Measurements from ENCODE around the gene GYS1.

The GYS1 gene

GRCh38 chr19:48988860-48989259 lies 4.2 kb downstream of the GYS1 start:
- DNase-seq (ENCODE audit: low read depth, low spot score) = no peak

GRCh38 chr19:48988286-48988685 lies 4.8 kb downstream of the GYS1 start:
- DNase-seq (ENCODE audit: low read depth, low spot score) = no peak

GRCh38 chr19:48987323-48987722 lies 5.8 kb downstream of the GYS1 start:
- no peak for DNase-seq (ENCODE audit: low read depth, low spot score)

- DNase-seq (ENCODE audit: low read depth, low spot score) = no peak
These were observed 6.9 kb downstream of the GYS1 start for GRCh38 chr19:48986211-48986610.

- no peak for DNase-seq (ENCODE audit: low read depth, low spot score)
These were observed 7.4 kb downstream of the GYS1 start for GRCh38 chr19:48985711-48986110.

GRCh38 chr19:48982280-48982679 lies 10.8 kb downstream of the GYS1 start:
- no peak for DNase-seq (ENCODE audit: low read depth, low spot score)

DNA sequence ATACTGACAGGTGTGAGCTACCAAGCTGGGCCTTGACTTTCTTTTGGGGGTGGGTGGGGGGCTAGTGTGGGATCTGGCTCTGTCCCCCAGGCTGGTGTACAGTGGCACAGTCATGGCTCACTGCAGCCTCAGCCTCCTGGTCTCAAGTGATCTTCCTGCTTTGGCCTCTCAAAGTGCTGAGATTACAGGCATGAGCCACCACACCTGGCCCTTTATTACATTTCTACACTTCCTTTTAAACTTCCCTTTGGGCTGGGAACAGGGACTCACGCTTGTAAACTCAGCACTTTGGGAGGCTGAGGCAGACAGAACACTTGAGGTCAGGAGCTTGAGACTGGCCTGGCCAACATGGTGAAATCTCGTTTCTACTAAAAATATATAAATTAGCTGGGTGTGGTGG lies 16.0 kb downstream of the GYS1 start:
- DNase-seq (ENCODE audit: low read depth, low spot score) = no peak

DNA sequence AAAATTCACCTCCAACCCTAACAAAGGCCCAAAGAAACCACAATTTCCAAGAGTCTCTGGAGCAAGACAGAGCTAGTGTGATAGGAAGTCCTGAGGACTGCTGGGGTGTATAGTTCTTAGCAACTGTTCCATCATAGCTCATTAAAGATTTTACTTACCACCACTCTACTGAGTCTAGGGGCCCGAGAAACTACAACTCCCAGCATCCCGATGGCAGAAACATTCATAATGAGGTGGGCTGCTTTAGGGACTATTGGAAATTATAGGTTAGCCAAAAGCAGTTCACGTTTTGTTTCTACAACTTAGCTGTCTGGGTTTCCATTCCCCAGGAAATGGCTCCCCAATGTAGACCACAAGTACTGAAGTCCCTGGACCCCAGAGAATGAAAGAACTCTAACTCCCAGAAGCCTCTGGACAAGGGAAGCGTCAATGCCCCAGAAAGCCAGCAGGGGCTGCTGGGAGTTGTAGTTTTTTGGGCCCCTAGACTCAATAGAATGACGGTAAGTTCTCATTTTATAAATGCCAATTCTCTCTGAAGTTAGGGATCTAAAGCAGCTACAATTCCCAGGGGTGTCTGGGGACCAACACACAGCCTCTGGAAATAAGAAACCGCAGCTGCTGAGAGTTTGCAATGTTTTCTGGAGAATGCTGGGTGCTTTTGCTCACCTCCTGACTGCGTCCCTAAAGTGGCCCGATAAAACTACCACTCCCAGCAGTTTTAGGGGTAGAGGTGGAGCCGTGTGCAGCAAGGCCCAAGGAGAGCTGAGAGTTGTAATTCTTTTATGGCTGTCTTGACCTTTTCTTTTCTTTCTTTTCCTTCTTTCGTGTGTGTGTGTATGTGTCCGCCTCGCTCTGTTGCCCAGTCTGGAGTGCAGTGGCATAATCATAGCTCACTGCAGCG lies 16.9 kb downstream of the GYS1 start:
- DNase-seq (ENCODE audit: low read depth, low spot score) = no peak

DNA sequence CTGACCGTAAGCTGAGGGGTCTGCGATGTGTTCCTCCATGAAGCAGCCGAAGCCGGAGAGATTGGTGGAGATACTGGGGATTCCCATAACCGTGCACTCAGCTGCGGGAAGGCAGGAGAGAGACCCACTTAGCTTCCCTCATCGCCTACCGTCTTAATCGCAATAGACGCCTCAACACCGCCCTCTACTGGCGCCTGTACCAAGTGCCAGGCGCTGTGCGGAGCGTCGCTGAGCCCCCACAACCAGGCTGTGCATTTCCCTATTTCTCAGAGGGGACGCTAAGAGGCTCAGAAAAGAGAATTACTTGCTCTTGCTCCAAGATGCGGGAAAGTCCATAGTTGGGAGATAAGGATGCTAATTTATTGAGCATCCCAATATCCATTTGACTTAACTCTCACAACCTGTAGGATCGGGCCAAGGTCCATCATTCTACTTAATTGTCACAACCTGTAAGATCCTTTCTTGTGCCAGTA lies 22.1 kb downstream of the GYS1 start:
- DNase-seq (ENCODE audit: low read depth, low spot score) = no peak

- no peak for DNase-seq (ENCODE audit: low read depth, low spot score)
These were observed 22.9 kb downstream of the GYS1 start for GRCh38 chr19:48970139-48970766.

GRCh38 chr19:48969276-48970138 lies 23.6 kb downstream of the GYS1 start:
- no peak for DNase-seq (ENCODE audit: low read depth, low spot score)

DNA sequence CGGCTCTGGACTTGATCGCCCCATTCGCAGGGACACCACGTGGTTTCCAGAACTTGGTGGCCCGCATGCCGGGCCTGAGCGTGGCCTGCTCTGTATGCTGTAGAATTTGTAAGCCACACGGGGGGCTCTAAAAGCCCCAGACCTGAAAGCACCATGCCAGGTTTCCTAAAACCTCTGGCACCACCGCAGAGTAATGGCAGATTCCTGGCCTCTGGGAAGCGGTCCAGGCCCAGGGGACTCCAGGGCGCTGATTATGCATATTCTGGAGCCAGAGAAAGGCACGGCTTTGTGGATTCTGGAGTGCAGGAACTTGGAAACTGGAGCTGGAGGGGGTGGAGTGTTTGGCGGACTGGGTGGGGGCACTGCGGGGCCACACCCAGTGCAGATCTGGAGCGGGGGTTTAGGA lies 24.3 kb downstream of the GYS1 start:
- DNase-seq (ENCODE audit: low read depth, low spot score) = no peak

DNA sequence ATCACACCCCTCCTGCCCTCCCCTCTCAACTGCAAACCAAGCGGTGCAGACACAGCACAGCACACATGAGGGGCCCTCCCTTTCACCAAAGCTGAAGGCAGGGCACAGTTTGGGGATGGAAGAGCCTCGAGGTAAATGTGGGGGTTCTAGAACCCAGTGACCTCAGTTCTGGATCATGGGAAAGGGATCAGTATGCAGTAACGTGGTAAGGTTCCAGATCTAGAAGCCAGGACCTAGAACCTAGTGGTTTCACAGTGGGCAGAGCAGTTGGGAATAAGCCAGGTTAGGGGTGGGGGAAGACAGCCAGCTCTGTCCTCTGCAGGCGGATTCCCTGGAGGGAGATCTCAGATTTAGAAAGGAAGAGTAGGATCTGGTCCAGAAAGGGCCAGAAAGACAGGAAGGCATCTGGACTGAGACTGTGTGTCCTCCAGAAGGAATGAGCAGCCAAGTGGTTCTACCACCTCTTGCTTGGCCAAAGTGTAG lies 24.9 kb downstream of the GYS1 start:
- no peak for DNase-seq (ENCODE audit: low read depth, low spot score)

- DNase-seq (ENCODE audit: low read depth, low spot score) = no peak
These were observed 25.5 kb downstream of the GYS1 start for GRCh38 chr19:48967346-48968178.

GRCh38 chr19:48966541-48967345 lies 26.4 kb downstream of the GYS1 start:
- DNase-seq (ENCODE audit: low read depth, low spot score) = no peak

DNA sequence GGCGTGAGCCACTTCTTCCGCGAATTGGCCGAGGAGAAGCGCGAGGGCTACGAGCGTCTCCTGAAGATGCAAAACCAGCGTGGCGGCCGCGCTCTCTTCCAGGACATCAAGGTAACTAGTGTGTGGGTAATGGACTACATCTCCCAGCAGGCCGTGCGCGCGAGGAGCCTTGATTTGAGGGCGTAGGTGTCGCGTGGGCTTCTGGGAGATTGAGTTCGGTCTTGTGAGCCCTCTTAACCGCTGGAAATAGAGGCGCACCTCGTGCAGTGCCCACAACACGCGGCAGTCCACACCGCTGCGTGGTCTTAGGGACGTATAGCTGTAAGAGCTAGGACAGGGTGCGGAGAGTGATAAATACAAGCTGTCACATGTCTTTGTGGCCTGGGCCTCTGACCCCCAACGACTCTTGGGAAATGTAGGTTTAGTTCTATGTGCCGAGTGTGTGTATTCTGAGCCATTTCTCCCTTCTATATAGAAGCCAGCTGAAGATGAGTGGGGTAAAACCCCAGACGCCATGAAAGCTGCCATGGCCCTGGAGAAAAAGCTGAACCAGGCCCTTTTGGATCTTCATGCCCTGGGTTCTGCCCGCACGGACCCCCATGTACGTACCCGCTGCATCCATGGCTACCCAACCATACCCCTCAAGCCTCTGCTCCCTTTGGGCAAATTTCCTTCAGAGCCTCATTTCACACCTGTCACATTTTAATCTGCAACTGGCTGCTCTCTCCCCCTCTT lies 27.1 kb downstream of the GYS1 start:
- no peak for DNase-seq (ENCODE audit: low read depth, low spot score)

DNA sequence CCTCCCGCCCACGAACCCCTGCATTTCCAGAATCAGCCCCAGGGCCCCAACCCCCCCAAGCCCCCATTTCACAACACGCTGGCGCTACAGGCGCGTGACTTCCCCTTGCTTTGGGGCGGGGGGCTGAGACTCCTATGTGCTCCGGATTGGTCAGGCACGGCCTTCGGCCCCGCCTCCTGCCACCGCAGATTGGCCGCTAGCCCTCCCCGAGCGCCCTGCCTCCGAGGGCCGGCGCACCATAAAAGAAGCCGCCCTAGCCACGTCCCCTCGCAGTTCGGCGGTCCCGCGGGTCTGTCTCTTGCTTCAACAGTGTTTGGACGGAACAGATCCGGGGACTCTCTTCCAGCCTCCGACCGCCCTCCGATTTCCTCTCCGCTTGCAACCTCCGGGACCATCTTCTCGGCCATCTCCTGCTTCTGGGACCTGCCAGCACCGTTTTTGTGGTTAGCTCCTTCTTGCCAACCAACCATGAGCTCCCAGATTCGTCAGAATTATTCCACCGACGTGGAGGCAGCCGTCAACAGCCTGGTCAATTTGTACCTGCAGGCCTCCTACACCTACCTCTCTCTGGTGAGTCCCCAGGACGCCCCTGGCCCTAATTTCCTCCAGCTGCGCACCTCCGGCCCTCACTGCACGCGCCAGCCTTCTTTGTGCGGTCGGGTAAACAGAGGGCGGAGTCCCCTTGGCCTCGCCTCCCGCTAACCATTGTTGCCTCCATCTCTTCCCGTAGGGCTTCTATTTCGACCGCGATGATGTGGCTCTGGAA lies 27.9 kb downstream of the GYS1 start, which contains the start of gene FTL:
Gene FTL (plus strand): TSS at position 270 of the 766 bp plus-strand sequence. CDS start 199 bp downstream, at position 469.
- DNase-seq (ENCODE audit: low read depth, low spot score) = no peak

DNA sequence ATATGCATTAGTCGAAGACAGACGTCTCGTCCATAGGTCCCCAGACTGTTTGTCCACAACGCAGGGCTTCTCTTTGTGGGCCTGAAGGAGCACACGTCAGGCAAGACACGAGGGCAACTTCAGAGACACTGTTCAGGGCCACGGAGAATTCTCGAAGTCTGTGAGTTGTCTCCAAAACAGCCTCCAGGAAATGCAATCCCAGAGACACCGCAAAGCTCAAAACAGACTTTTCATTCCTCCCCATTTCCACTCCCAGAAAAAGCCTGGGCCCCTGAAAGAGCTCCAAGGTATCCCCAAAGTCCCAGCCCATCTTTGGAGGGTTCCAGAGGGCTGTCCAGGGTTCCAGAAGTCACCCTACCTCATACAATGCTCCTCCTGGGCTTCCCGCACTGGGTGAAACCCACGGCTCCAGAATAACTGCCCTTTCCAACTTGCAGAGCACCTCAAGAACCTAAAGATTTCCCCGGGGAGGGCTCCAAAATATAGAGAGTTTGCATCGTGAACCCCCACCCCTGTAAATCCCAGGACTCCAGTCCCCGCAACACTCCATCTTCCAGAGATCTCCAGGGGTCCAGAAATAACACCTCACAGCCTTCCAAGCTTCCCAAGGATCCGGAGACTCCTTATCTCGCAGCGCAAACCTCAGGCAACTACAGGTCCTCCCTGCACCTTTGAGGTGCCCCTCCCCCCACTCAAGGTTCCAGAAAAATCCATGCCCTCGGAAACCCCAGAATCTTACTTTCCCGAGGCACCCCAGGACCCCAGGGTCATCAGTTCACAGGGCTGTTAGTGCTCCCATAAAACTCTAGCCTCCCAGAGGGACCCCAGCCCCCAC lies 28.7 kb downstream of the GYS1 start:
- no peak for DNase-seq (ENCODE audit: low read depth, low spot score)
